ENCODE results near the gene RIPPLY1. TPM values are rescaled to one million over a fixed set of nuclear protein-coding genes. Genes with fewer than 3 reads are reported as not detected.

The RIPPLY1 gene
- total RNA-seq, 1 experiment from 2014 or later = not detected

Other genes with a start within 250 kb of the RIPPLY1 start
- not detected in 2 replicates for gene RNF128, start 176.6 kb downstream of the RIPPLY1 start, total RNA-seq (2014; rRNA removed; shearing (Covaris generic))
- 2.6 and 2.9 TPM in 2 replicates for gene TBC1D8B, start 100.7 kb downstream of the RIPPLY1 start, total RNA-seq (2014; rRNA removed; shearing (Covaris generic))
- gene CLDN2, start 17.1 kb upstream of the RIPPLY1 start, total RNA-seq (2014; rRNA removed; shearing (Covaris generic)) = not detected in 2 replicates
- 8.8 and 10.2 TPM in 2 replicates for gene MORC4, start 96.9 kb upstream of the RIPPLY1 start, total RNA-seq (2014; rRNA removed; shearing (Covaris generic))
- 9.7 and 10.0 TPM in 2 replicates for gene RBM41, start 215.5 kb upstream of the RIPPLY1 start, total RNA-seq (2014; rRNA removed; shearing (Covaris generic))

Data from H4 (cell line).